Osteoblast (primary cell): Measurements from ENCODE around the gene KRTAP10-7. TPM values are rescaled to one million over a fixed set of nuclear protein-coding genes. Genes with fewer than 3 reads are reported as not detected.

ENCODE experiments used
- DNase-seq: peaks from one replicate; pipeline ENCODE4 v3.0.0; 2011; ENCODE audit warnings: low spot score, mixed read lengths; ENCODE audit not compliant: insufficient read length; ENCODE audit errors: missing footprints
- H2AFZ ChIP-seq: 2 replicates; pipeline ENCODE4 v1.6.0; 2011; ENCODE audit warnings: mild to moderate bottlenecking, low read length
- H3K27ac ChIP-seq: 2 replicates; pipeline ENCODE4 v1.5.1; 2011; ENCODE audit warnings: mild to moderate bottlenecking, low read depth, low read length, moderate library complexity
- H3K27me3 ChIP-seq: 2 replicates; pipeline ENCODE4 v1.6.0; 2012; ENCODE audit warnings: mild to moderate bottlenecking, control low read depth, inconsistent platforms, low read length, moderate library complexity; ENCODE audit not compliant: insufficient read depth
- H3K36me3 ChIP-seq: 2 replicates; pipeline ENCODE4 v1.5.1; 2011; ENCODE audit warnings: mild to moderate bottlenecking, low read length, control low read depth, moderate library complexity; ENCODE audit not compliant: insufficient read depth
- H3K4me1 ChIP-seq: 2 replicates; pipeline ENCODE4 v1.5.1; 2011; ENCODE audit warnings: mild to moderate bottlenecking, low read length, control low read depth, moderate library complexity; ENCODE audit not compliant: insufficient read depth
- H3K4me2 ChIP-seq: 2 replicates; pipeline ENCODE4 v1.6.0; 2011; ENCODE audit warnings: mild to moderate bottlenecking, low read length; ENCODE audit not compliant: insufficient read depth
- H3K4me3 ChIP-seq: fragments of 200-600 bp; sonication (generic); 3 replicates; pipeline ENCODE4 v1.5.1; 2012; ENCODE audit warnings: mild to moderate bottlenecking, low read length, inconsistent platforms; ENCODE audit not compliant: insufficient read depth
- H3K79me2 ChIP-seq: 2 replicates; pipeline ENCODE4 v1.6.0; 2012; ENCODE audit warnings: mild to moderate bottlenecking, low read length, control low read depth, inconsistent platforms; ENCODE audit not compliant: insufficient read depth
- H3K9me3 ChIP-seq: 2 replicates; pipeline ENCODE4 v1.5.1; 2011; ENCODE audit warnings: low read depth, low read length, control low read depth
- H4K20me1 ChIP-seq: 2 replicates; pipeline ENCODE4 v1.6.0; 2012; ENCODE audit warnings: mild to moderate bottlenecking, low read length, control low read depth; ENCODE audit not compliant: insufficient read depth
- total RNA-seq: library from RNA; depleted of rRNA; stranded (reverse); fragments of >200 nt; gene quantifications from 2 replicates; pipeline ENCODE4 v1.2.3, GENCODE V29; 2012
- TF ChIP-seq, protein P1 (sequence below): IDR thresholded peaks from 2 replicates; pipeline ENCODE4 v1.5.1; 2011; ENCODE audit warnings: mild to moderate bottlenecking, low read depth, low read length, moderate library complexity; ENCODE audit errors: extremely low read depth

KRTAP10-7 gene
- total RNA-seq, 1 donor: not detected

DNA sequence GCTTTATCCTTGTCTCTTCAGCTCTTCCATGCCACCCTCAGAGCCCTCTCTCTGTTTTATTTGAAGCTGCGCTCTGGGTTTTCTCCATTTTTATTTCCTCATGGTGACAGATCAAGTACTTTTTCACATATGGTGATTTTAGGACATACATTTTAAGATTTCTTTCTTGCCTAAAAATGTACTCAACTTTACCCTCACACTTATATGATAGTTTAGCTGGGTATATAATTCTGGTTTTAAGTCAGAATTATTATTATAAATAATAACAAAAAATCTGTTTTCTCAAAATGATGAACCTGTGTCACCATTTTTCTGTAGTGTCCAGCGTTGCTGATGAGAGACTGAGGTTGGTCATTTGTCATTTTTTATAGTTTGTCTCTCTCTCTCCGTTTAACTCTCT lies 19.2 kb upstream of the KRTAP10-7 start:
- H2AFZ ChIP-seq: no peak overlapping the region
- no peak overlapping the region for H3K4me2 ChIP-seq
- no peak for DNase-seq
- H3K36me3 ChIP-seq: no peaks in the 10 kb centered on the region
- no peak overlapping the region for H3K4me3 ChIP-seq
- H3K9me3 ChIP-seq: no peaks in the 10 kb centered on the region
- TF ChIP-seq, protein P1, sequence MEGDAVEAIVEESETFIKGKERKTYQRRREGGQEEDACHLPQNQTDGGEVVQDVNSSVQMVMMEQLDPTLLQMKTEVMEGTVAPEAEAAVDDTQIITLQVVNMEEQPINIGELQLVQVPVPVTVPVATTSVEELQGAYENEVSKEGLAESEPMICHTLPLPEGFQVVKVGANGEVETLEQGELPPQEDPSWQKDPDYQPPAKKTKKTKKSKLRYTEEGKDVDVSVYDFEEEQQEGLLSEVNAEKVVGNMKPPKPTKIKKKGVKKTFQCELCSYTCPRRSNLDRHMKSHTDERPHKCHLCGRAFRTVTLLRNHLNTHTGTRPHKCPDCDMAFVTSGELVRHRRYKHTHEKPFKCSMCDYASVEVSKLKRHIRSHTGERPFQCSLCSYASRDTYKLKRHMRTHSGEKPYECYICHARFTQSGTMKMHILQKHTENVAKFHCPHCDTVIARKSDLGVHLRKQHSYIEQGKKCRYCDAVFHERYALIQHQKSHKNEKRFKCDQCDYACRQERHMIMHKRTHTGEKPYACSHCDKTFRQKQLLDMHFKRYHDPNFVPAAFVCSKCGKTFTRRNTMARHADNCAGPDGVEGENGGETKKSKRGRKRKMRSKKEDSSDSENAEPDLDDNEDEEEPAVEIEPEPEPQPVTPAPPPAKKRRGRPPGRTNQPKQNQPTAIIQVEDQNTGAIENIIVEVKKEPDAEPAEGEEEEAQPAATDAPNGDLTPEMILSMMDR: no peak
- H3K79me2 ChIP-seq: no peaks in the 10 kb centered on the region
- no peaks in the 10 kb centered on the region for H4K20me1 ChIP-seq
- no peak overlapping the region for H3K27ac ChIP-seq
- no peaks in the 10 kb centered on the region for H3K4me1 ChIP-seq
- H3K27me3 ChIP-seq: no peaks in the 10 kb centered on the region

DNA sequence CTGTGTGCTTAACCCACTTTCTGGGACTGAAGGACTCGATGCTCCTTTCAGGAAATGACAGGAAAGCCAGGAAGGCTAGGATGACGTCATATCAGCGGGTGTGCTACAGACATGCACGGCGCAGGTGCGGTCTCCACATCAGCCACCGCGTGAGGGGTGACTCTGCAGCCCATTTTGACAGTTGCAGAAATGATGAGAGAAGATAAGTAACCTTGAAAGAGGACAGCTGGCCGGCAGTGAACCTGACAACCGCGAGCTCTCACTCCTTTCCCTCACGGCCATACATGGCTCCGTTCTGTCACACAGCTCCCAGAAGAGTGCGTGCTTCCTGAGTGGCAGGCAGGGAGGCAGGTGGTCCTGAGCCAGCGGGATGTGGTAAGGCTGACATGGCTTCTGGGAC lies 18.3 kb upstream of the KRTAP10-7 start:
- no peaks in the 10 kb centered on the region for H3K9me3 ChIP-seq
- H3K4me1 ChIP-seq: no peaks in the 10 kb centered on the region
- H3K27me3 ChIP-seq: no peaks in the 10 kb centered on the region
- no peak overlapping the region for H3K27ac ChIP-seq
- no peaks in the 10 kb centered on the region for H4K20me1 ChIP-seq
- H3K36me3 ChIP-seq: no peaks in the 10 kb centered on the region
- H3K4me2 ChIP-seq: no peak overlapping the region
- DNase-seq: no peak
- no peaks in the 10 kb centered on the region for H3K79me2 ChIP-seq
- TF ChIP-seq, protein P1: no peak
- no peak overlapping the region for H3K4me3 ChIP-seq
- no peak overlapping the region for H2AFZ ChIP-seq

DNA sequence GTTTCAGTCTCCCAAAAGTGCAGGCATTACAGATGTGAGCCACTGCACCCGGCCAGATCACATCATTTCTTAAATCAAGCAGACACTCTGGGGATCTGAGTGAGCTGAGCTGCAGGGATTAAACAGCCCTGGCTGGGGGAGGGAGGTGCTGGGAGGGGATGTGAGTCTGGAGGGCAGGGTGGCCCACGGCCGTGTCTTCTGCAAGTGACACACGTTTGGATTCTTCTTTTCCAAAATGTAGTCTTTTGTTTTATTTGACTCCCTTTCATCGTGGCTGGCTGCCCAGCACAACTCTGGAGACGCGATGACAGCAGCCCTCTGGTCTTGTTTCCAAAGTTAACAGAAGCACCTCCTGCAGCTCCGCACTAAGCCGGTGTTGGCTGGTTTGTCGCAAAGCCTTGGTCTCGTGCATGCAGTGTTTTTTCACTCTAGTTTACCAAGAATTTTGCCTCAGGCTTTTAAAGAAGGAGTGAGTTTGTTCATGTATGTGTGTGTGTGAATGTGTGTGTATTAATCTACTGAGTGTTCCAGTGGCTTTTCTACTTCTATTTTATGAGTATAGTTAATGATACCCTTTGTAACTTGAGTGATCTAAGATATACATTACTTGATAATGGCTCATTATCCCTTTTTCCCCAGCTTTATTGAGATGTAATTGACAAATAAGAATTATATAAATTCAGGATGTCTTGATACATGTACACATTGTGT lies 17.2 kb upstream of the KRTAP10-7 start:
- Histone ChIP-seq H3K79me2 (no peaks in the 10 kb centered on the region), H3K36me3 (no peaks in the 10 kb centered on the region), H3K4me1 (no peaks in the 10 kb centered on the region), H2AFZ (no peak overlapping the region), H4K20me1 (no peaks in the 10 kb centered on the region), H3K4me3 (no peak overlapping the region), H3K4me2 (no peak overlapping the region), H3K27ac (no peak overlapping the region), H3K27me3 (no peaks in the 10 kb centered on the region), H3K9me3 (no peaks in the 10 kb centered on the region)
- DNase-seq: no peak
- TF ChIP-seq, protein P1: no peak

DNA sequence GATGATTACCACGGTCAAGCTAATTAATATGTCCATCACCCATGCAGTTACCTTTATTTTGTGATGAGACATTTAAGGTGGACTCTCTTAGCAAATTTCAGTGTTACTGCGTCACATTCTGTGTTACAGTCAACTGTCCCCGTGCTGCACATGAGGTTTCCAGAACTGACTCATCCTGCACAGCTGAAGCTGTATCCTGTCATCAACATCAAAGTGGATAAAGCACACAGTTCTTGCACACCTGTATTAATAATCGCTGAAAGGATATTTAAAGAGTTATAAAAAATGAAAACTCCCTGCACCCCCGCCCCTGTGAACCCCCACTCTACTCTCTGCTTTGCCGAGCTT lies 16.6 kb upstream of the KRTAP10-7 start:
- H3K9me3 ChIP-seq: no peaks in the 10 kb centered on the region
- no peak overlapping the region for H3K27ac ChIP-seq
- H3K4me3 ChIP-seq: no peak overlapping the region
- H3K4me2 ChIP-seq: no peak overlapping the region
- no peak overlapping the region for H2AFZ ChIP-seq
- no peaks in the 10 kb centered on the region for H3K4me1 ChIP-seq
- TF ChIP-seq, protein P1: no peak
- no peaks in the 10 kb centered on the region for H4K20me1 ChIP-seq
- H3K27me3 ChIP-seq: no peaks in the 10 kb centered on the region
- no peaks in the 10 kb centered on the region for H3K79me2 ChIP-seq
- H3K36me3 ChIP-seq: no peaks in the 10 kb centered on the region
- DNase-seq: no peak
